Mesothelial cell of epicardium (in vitro differentiated cells): ENCODE measurements around the gene FRMD5. TPM values are rescaled to one million over a fixed set of nuclear protein-coding genes. Genes with fewer than 3 reads are reported as not detected.
"Not testable (repeated sequence)": the region's sequence is repeated elsewhere in the genome, so short reads cannot be mapped to it uniquely, and the experiment has no call there.

Experiments used
- DNase-seq, 2 experiments: peaks; one replicate each; pipeline ENCODE4 v3.0.0; 2021; ENCODE audit warnings: low spot score in 2 of 2; ENCODE audit not compliant: unreplicated experiment in 2 of 2
- H3K27ac Mint-ChIP-seq: 2 replicates; pipeline ENCODE4 v1.8.0; 2021; ENCODE audit warnings: mixed read lengths
- H3K27me3 Mint-ChIP-seq: 2 replicates; pipeline ENCODE4 v1.8.0; 2021; ENCODE audit warnings: low read depth, mixed read lengths
- H3K36me3 Mint-ChIP-seq: 2 replicates; pipeline ENCODE4 v1.8.0; 2021; ENCODE audit warnings: mixed read lengths
- H3K4me1 Mint-ChIP-seq: 2 replicates; pipeline ENCODE4 v1.8.0; 2021; ENCODE audit warnings: mixed read lengths
- H3K4me3 Mint-ChIP-seq: 2 replicates; pipeline ENCODE4 v1.8.0; 2021; ENCODE audit warnings: mild to moderate bottlenecking, moderate library complexity, mixed read lengths
- H3K9me3 Mint-ChIP-seq: 2 replicates; pipeline ENCODE4 v1.8.0; 2021; ENCODE audit warnings: mixed read lengths
- CTCF ChIP-seq: fragments of 200-600 bp; sonication (generic); IDR thresholded peaks from one replicate; pipeline ENCODE4 v1.5.0; 2021; ENCODE audit warnings: antibody characterized with exemption; ENCODE audit not compliant: unreplicated experiment
- total RNA-seq: library from RNA; stranded (reverse); gene quantifications from 3 replicates; pipeline ENCODE4 v1.2.1, GENCODE V29; 2021

Gene FRMD5
- total RNA-seq, 1 donor from 2014 or later: 2.5 TPM

- H3K36me3 Mint-ChIP-seq: no peaks in the 10 kb centered on the region
- H3K4me3 Mint-ChIP-seq: peak overlapping the region; percentile 66
- no peak for DNase-seq
- peaks cover 3% of the 10 kb centered on the region for H3K9me3 Mint-ChIP-seq
- peak overlapping the region; percentile 15 for H3K27ac Mint-ChIP-seq
- H3K27me3 Mint-ChIP-seq: no peaks in the 10 kb centered on the region
- TF ChIP-seq CTCF: no peak
- H3K4me1 Mint-ChIP-seq: peaks cover 17% of the 10 kb centered on the region
Measured at GRCh38 chr15:43828061-43828657, 366.9 kb downstream of the FRMD5 start.

GRCh38 chr15:43826508-43827341 lies 368.3 kb downstream of the FRMD5 start, which contains the start of gene WDR76:
TSS of gene WDR76 (plus strand) at chr15:43827002. CDS start at chr15:43827033, 31 bp downstream.
- peaks cover 3% of the 10 kb centered on the region for H3K9me3 Mint-ChIP-seq
- peak within 1 kb of the TSS; percentile 17 for H3K27ac Mint-ChIP-seq
- no peaks in the 10 kb centered on the region for H3K27me3 Mint-ChIP-seq
- peak; percentile 58 to 67 for DNase-seq
- peaks cover 20% of the 10 kb centered on the region for H3K4me1 Mint-ChIP-seq
- TF ChIP-seq CTCF: no peak
- H3K4me3 Mint-ChIP-seq: peak within 1 kb of the TSS; percentile 66
- peaks cover 1% of the 10 kb centered on the region for H3K36me3 Mint-ChIP-seq

GRCh38 chr15:43826029-43826507 lies 369.0 kb downstream of the FRMD5 start:
- Mint-ChIP-seq H3K27me3 (no peaks in the 10 kb centered on the region), H3K36me3 (peaks cover 2% of the 10 kb centered on the region), H3K27ac (no peak overlapping the region), H3K4me1 (peaks cover 22% of the 10 kb centered on the region), H3K4me3 (peak overlapping the region; percentile 66), H3K9me3 (peaks cover 3% of the 10 kb centered on the region)
- no peak for DNase-seq
- TF ChIP-seq CTCF: no peak

- not testable (repeated sequence) for H3K4me3 Mint-ChIP-seq, H3K27ac Mint-ChIP-seq, DNase-seq, H3K27me3 Mint-ChIP-seq, H3K9me3 Mint-ChIP-seq, H3K36me3 Mint-ChIP-seq
- H3K4me1 Mint-ChIP-seq: peaks cover 22% of the 10 kb centered on the region
Measured at GRCh38 chr15:43825305-43825704, 369.8 kb downstream of the FRMD5 start.

- TF ChIP-seq CTCF: no peak
- peak within 1 kb of the TSS; percentile 98 for H3K4me3 Mint-ChIP-seq
- peak; percentile 73 to 82 for DNase-seq
- peak within 1 kb of the TSS; percentile 99 for H3K27ac Mint-ChIP-seq
- peaks cover 22% of the 10 kb centered on the region for H3K4me1 Mint-ChIP-seq
- H3K36me3 Mint-ChIP-seq: peaks cover 4% of the 10 kb centered on the region
- peaks cover 3% of the 10 kb centered on the region for H3K9me3 Mint-ChIP-seq
- H3K27me3 Mint-ChIP-seq: no peaks in the 10 kb centered on the region
Measured at GRCh38 chr15:43824302-43825246, 370.5 kb downstream of the FRMD5 start, which contains the start of gene MFAP1. TSS of gene MFAP1 (minus strand) at chr15:43824690. CDS start at chr15:43824569, 121 bp downstream.
